NCI-H82 treated with DMSO at 0.1 percent for 48 hours (cell line): Measurements from ENCODE around the gene CYP2E1.
"Not testable (repeated sequence)": the region's sequence is repeated elsewhere in the genome, so short reads cannot be mapped to it uniquely, and the experiment has no call there.

Experiments used
- DNase-seq: peaks from one replicate; lab custom pipeline; 2025; ENCODE audit not compliant: unreplicated experiment; lab: John Stamatoyannopoulos, UW

The CYP2E1 gene

DNA sequence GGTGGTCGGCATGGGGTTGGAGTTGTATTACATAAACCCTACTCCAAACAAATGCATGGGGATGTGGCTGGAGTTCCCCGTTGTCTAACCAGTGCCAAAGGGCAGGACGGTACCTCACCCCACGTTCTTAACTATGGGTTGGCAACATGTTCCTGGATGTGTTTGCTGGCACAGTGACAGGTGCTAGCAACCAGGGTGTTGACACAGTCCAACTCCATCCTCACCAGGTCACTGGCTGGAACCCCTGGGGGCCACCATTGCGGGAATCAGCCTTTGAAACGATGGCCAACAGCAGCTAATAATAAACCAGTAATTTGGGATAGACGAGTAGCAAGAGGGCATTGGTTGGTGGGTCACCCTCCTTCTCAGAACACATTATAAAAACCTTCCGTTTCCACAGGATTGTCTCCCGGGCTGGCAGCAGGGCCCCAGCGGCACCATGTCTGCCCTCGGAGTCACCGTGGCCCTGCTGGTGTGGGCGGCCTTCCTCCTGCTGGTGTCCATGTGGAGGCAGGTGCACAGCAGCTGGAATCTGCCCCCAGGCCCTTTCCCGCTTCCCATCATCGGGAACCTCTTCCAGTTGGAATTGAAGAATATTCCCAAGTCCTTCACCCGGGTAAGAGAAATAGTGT lies at the start of gene CYP2E1:
Gene CYP2E1 (plus strand): TSS at position 407 of the 632 bp plus-strand sequence. CDS start 33 bp downstream, at position 440.
- no peak for DNase-seq

DNA sequence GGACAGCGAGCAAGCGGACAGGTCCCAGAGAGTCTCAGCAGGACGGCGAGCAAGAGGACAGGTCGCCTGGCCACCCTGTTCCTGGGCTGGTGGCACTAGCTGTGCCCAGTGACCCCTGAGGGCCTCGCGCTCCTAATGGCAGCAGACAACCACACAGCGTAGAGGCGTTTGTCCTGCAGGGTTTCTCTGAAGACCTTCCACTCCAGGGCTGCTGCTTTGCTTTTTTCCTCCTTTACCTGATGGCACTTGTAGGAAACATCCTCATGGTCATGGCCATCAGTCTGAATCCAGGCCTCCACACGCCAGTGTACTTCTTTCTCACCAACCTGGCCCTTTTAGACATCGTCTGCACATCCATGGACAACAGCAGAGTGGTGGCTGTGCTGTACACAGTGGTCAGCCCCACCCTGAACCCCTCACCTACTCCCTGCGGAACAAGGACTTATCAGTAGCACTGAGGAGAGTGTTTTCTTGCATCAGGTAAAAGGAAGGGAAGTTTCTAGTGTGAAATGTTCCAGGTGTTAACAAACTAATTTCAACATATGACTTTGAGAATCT lies 46.0 kb upstream of the CYP2E1 start:
- DNase-seq = no peak

DNA sequence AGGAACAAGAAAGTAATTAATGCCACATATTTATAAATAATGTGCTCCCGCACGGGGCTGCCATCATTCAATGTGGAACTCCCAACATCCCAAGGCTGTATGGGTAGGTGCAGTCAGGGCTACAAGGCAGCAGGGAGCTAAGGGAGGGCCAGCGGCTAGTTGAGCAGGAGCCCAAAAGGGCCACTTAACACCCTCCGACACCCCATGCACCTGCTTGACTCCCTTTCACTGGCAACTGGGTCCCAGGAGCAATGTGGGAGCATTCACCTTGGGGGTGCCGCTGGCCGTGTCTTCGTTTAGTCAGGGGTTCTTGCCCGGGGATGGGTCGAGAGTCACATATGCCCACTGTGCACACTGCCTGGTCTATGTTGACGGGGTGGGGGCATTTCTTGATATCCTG lies 45.5 kb upstream of the CYP2E1 start:
- no peak for DNase-seq

DNA sequence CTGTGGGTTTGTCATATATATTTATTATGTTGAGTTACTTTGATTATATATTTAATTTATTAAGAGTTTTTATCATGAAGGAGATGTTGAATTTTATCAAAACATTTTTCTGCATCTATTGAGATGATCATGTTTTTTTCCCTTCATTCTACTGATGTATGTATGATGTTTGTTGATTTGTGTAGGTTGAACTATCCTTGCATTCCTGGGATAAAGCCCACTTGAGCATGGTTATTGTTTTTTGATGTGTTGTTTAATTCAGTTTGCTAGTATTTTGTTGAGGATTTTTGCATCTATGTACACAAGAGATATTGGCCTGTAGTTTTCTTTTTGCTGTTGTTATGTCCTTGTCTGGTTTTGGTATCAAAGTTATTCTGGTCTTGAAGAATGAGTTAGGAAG lies 42.3 kb upstream of the CYP2E1 start:
- DNase-seq = no peak

DNA sequence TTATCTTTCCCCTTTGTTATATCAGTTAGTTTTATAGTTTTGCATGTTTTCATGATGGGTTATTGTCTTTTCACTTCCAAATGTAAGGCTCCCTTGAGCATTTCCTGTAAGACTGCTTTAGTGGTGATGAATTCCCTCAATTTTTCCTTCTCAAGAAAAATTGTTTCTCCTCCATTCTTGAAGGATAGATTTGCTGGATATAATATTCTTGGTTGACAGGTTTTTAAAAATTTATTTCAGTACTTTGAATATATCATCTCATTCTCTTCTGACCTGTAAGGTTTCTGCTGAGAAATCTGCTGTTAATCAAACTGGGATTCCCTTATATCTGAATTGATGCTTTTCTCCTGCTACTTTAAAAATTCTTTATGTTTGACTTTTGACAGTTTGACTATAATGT lies 40.1 kb upstream of the CYP2E1 start:
- DNase-seq = no peak

DNA sequence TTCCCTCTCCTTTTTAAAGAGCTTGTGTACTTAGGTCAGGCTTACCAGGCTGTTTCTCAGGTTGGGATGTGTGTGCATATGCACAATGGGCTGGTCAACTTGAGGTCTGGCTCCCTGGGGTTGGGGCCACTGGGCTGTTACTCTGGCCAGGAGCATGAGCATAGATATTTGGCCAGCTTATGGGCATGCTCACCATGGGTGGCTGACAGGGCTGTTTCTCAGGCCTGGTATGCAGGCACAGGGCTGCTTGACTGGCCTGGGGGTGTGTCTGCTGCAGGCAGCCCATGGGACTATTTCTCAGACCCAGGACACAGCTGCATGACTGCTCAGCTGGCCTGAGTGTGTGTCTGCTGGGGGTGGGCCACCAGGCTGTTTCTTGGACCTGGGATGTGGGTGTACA lies 38.8 kb upstream of the CYP2E1 start:
- DNase-seq = no peak

DNA sequence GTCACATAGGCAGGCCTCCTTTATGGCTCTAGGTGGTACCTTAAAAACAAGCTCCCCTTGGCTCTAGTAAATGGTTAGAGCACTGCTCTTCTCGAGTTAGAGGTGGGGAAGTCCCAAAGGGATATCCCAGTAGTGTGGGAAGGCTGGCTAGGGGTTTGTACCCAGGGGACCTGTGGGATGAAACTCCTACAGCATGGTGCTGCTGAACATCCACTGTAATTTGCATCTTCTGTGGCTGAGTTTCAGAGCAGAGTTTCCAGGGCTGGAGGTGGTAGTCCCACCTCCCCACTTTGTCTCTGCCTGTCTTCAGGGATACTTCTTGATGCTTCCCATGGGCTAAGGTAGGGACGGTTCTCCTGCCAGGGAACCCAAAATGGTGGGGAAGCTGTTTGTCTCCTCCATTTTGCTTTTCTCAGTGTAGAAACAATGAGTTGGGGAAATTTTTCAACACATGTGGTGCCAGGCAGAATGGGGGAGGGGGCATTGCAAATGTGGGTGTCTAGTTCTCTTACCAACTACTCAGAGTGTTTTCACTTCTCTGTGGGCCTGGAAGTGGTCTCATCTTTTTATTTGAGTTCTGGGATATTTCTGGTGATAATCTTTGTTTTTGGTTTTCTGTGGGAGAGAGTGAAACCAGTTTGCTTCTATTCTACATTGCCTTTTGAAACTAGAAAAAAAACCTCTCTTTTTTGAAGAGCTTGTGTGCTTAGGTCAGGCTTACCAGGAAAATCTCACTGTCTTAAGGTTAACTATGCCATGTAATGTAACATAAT lies 37.2 kb upstream of the CYP2E1 start:
- no peak for DNase-seq

DNA sequence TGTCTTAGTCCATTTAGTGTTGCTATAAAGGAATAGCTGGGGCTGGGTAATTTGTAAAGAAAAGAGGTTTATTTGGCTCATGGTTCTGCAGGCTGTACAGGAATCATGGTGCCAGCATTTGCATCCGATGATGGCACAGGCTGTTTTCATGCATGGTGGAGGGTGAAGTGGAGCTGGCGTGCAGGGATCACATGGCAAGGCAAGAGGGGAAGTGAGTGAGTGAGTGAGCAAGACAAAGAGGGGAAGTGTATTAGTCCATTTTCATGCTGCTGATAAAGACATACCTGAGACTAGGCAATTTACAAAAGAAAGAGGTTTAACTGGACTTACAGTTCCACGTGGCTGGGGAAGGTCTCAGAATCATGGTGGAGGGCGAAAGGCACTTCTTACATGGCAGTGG lies 33.6 kb upstream of the CYP2E1 start:
- DNase-seq = not testable (repeated sequence)

DNA sequence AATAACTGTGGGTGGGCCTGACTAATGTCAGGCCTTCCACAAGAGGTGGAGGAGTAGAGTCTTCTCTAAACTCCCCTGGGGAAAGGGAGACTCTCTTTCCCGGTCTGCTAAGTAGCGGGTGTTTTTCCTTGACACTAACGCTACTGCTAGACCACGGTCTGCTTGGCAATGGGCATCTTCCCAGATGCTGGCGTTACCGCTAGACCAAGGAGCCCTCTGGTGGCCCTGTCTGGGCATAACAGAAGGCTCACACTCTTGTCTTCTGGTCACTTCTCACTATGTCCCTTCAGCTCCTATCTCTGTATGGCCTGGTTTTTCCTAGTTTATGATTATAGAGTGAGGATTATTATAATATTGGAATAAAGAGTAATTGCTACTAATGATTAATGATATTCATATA lies 29.8 kb upstream of the CYP2E1 start:
- not testable (repeated sequence) for DNase-seq

DNA sequence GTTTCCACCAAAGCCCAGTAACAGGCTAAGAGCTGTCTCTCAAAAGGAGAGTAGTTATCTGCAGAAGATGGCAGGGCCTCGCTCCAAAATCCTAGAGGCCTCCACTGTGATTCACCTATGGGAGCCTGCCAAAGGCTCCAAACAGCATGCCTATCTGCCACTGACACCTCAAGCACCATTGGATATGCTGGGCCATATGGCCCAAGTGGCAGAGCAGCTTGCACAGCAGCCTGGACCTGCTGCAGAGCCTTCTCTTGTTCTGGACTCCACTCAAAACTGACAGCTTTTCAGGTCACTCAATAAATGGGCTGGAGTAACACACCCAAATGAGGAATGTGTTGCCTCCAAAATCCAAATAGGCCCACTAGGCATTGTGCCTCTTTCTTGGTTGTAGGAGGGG lies 28.0 kb upstream of the CYP2E1 start:
- DNase-seq = not testable (repeated sequence)

DNA sequence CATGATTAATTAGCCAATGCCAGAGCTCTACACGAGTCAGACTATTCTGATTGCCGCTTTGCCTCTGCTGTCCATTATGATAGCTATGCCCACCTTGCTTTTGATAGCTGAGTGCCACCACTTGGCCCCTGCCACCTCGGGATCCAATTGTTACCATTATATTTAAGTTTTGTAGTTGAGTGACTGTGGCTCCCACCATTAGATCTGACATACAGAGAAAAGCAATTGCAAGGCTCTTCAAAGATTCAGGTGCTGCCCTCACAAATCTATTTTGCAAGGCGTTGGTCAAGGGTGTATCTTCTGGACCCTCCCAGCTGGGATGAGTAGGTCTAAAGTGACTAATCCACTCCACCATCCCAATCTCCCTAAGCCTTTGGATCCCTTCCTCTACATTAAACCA lies 26.3 kb upstream of the CYP2E1 start:
- DNase-seq = not testable (repeated sequence)

DNA sequence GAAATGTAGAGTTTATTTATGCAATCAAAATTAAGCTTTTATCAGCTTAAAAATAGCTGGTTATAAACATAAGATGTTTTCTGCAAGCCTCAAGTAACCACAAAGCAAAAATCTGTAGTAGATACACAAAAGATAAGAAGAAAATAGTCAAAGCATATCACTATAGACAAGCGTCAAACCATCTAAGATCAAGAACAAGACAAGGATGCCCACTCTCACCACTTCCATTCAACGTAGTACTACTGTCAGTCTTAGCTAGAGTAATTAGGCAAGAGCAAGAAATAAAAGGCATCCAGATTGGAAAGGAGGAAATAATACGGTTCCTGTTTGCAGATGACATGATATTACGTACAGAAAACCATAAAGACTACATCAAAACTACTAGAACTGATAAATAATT lies 17.5 kb upstream of the CYP2E1 start:
- DNase-seq = no peak

DNA sequence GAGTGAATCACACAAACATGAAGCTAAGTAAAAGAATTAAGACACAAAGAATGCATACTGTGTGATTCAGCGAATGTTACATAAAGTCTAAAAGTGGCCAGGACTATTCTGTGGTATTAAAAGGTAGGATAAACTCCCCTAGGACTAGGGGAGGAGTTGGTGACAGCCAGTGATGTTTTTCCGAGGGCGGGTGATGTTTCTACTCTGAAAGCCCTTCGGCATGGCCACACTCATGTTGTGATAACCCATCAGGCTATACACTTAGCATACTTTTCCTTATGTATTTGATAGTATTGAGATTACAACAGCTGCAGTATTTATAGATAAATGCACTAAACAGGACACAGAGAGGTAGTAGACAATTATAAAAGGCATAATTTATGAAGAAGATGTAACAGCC lies 15.8 kb upstream of the CYP2E1 start:
- no peak for DNase-seq

DNA sequence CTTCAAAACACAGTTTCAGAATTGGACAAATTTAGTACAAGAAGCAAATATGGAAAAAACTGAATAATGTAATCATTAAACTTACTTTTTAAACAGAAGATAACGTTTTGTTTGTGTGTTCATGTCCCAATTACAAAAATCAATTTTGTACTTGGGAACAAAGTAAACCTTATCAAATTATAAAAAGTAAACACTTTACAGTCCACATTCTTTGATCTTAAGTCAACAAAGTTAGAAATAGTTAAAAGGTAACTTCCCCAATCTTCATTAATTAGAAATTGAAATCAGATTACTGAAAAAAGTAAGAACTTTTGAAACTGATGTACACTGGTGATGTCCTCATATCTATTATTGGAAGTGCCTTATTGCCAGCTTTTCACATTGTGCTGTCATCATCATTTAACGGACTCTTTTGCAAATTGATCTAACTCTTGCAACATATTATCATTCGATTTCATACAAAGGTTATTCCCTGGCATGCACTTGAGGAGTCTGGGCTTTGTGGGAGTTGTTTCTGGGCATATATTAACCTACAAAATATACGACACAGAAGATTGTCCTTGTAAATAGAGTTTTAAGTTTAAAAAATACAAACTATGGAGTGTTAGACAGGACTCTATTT lies 15.1 kb upstream of the CYP2E1 start:
- DNase-seq = no peak

DNA sequence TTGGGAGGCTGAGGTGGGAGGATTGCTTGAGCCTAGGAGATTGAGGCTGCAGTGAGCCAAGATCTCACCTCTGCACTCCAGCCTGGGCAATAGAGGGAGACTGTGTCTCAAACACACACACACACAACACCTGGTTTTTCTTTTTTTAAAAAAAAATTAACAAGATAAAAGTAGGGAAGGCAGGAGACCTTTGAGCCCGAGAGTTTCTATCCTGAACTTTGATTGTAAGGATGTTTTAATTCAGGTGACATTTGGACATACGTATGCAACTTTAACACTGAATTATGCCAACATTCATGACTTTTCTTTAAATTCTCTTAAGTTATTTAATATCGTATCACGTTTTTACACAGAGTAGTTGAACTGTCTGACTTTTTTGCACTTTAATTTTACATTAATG lies 11.7 kb upstream of the CYP2E1 start:
- no peak for DNase-seq

DNA sequence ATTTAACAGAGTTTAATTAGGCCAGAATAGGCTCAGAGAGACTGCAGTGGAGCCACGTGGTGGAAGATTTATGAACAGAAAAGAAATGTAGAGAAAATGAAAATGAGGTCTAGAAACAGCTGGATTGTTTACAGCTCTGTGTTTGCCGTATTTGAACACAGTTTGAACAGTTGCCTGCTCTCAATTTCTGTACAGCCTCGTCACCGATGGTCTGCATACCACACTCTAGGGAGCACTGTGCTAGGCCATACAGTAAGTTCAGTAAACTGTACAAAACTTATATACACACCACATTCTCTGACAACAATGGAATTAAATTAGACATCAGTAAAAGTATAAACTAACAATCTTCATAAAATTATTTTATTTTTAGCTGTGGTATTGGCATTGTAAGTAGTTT lies 11.1 kb upstream of the CYP2E1 start:
- DNase-seq = no peak

DNA sequence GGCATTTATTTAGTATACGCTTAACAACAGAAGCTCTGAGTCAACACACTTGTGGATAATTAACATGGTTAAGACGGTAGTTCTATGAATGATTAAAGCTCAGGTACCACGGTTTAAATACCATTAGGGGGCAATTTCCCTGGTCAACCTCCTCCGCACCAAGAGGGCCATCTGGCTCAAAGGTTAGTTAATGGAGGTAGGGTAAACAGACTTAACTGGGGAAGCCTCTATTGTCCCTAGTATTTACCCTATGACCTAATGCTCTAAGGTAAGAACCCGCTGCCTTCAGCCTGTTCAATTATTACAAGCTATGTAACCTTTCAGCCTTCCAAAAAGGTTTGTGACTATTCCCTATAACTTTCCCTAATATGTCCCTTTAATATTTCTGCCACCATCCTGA lies 8.6 kb upstream of the CYP2E1 start:
- DNase-seq = not testable (repeated sequence)

DNA sequence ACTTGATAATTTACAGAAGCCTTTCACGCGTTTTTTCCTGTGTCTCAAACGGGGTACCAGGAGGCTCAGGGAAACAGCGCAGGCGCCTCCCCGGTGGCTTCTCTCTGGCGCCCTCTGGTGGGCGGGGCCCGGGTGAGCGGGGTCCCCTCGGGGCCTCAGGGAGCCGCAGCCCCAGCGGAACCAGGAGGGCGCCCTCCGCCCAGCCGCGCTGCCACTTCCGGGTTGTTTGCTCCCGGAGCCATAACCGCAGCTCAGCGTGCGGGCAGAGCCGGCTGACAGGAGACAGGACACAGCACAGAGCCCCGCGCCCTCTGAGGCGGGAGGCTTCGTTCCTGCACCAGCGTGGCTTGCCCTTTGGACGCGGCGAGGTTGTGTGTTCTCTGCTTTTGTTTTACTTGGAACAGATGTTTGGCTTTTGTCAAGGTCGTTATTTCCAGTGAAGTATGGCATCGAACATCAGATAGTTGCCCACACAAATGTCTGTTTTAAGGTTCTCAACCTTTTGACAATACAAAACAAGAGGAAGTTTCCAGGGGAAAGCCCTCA lies 6.9 kb upstream of the CYP2E1 start:
- no peak for DNase-seq

DNA sequence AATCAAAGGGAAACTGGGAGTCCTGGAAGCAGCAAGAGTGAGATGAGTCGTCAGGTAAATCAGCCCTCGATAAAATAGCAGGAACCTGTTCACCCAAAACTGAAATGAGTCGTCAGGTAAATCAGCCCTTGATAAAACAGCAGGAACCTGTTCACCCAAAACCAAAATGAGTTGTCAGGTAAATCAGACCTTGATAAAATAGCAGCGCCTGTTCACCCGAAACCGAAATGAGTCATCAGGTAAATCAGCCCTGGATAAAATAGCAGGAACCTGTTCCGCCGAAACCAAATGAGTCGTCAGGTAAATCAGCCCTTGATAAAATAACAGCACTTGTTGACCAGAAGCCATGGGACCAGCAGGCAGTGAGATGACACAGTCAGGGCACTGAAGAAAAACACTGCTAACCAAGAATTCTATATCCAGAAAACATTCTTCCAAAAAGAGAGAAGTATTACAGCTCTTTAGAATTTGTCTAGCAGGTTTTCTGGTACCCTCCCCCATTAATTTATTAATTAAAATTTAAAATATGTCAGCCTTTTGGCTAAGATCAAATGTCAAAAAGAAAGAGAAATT lies 3.4 kb upstream of the CYP2E1 start:
- no peak for DNase-seq

DNA sequence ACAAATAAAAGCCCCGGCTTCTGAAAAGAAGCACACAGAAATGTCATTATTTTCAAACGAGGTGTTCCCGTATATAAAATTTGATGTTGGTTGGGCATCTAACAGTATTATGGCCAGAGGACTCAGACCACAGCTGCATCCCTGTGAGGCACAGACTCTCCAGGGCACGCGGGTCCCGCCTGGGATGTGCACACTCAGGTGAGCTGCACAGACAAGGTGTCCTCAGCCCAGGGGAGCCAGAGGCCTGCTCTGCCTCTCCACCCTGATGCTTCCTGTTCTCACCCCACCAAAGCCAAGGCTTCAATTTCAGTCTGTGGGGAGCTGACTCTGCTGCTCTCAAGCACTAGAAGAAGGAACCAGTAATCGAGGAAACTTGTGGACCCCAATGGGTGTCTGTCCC lies 1.7 kb upstream of the CYP2E1 start:
- no peak for DNase-seq

DNA sequence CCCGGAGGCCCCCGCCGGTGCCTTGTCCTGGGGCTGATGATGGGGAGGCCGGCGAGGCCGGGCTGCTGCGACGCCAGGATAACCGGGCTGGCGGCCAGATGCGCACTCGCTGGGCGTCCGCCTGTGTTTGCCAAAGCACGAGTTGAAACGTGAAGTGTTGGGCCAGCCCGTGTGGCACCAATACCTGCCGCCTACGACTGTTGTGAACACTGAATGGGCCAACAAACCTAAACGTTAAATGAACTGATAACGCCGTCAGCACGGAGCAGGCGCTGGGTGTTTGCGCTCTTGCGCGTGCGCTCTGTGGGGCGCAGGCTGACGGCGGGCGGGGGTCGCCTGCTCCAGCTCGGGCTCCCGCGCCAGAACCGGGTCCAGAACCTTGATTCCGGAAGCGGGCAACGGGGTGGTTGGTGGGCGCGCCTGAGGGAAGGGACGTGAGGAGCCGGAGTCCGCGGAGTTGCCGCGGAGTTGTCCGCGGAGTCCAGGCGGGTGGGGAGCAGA lies 658 bp downstream of the CYP2E1 start:
- DNase-seq = no peak
